H1 (cell line): ENCODE results near the gene MYH9. TPM values are rescaled to one million over a fixed set of nuclear protein-coding genes. Genes with fewer than 3 reads are reported as not detected.
A peak's percentile ranks its signal among the peaks of the same experiment; 100 is the strongest.

Source experiments
- CTCF ChIA-PET: fragments of 300-600 bp; sonication (Branson Sonifier 250); formaldehyde crosslinking; loops from one replicate; lab custom pipeline; 2021; ENCODE audit not compliant: partially characterized antibody; lab: Charles Lee
- POLR2A ChIA-PET: fragments of 300-600 bp; sonication (Branson Sonifier 250); formaldehyde crosslinking; loops from one replicate; lab custom pipeline; 2021; ENCODE audit warnings: inconsistent platforms; ENCODE audit not compliant: partially characterized antibody; lab: Charles Lee
- DNase-seq, 2 experiments: peaks; one replicate each; pipeline versions ENCODE4 v3.0.0 to v3.0.0-alpha.2; 2010 to 2022; ENCODE audit warnings: low spot score in 2 of 2, low read depth in 1 of 2, mixed read lengths in 1 of 2
- FAIRE-seq: peaks from 2 replicates; lab custom pipeline; 2011; peaks lifted over from hg19 to GRCh38; lab: Jason Lieb, UNC
- H2AFZ ChIP-seq: 2 replicates; pipeline ENCODE4 v1.8.1; 2012; ENCODE audit warnings: low read length, inconsistent platforms
- H2AK5ac ChIP-seq: 2 replicates; pipeline ENCODE4 v1.6.1; 2013; ENCODE audit warnings: low read depth, low read length
- H2BK120ac ChIP-seq: replicated peaks from 2 replicates; pipeline ENCODE3; 2013; ENCODE audit warnings: low read depth, low read length, inconsistent platforms
- H2BK12ac ChIP-seq: 2 replicates; pipeline ENCODE4 v1.6.1; 2013; ENCODE audit warnings: low read depth, low read length
- H2BK15ac ChIP-seq: 2 replicates; pipeline ENCODE4 v1.6.1; 2013; ENCODE audit warnings: low read length
- H2BK20ac ChIP-seq: 2 replicates; pipeline ENCODE4 v1.6.1; 2013; ENCODE audit warnings: low read length
- H2BK5ac ChIP-seq: 2 replicates; pipeline ENCODE4 v1.6.1; 2013; ENCODE audit warnings: low read depth, low read length
- H3K14ac ChIP-seq: 2 replicates; pipeline ENCODE4 v1.6.1; 2013; ENCODE audit warnings: inconsistent platforms; ENCODE audit not compliant: insufficient read length
- H3K18ac ChIP-seq: 2 replicates; pipeline ENCODE4 v1.6.1; 2013; ENCODE audit warnings: low read length; ENCODE audit errors: extremely low read depth
- H3K23ac ChIP-seq: 2 replicates; pipeline ENCODE4 v1.6.1; 2013; ENCODE audit warnings: inconsistent platforms; ENCODE audit not compliant: insufficient read length
- H3K23me2 ChIP-seq: 2 replicates; pipeline ENCODE4 v1.6.1; 2013; ENCODE audit warnings: low read depth, low read length
- H3K27ac ChIP-seq: 2 replicates; pipeline ENCODE4 v1.6.1; 2011; ENCODE audit warnings: low read depth, low read length, inconsistent platforms
- H3K27me3 ChIP-seq, 4 experiments: replicated peaks in 1 of 4; 1 replicate in 1 of 4; 2 replicates in 3 of 4; pipeline versions ENCODE4 v1.6.1 to v1.8.1; 2011 to 2013; ENCODE audit warnings: low read length in 3 of 4, mild to moderate bottlenecking in 3 of 4, inconsistent platforms in 2 of 4, mixed read lengths in 2 of 4, moderate library complexity in 1 of 4; ENCODE audit not compliant: control insufficient read depth in 3 of 4, insufficient read depth in 3 of 4; ENCODE audit errors: extremely low read depth in 1 of 4
- H3K36me3 ChIP-seq, 4 experiments: 2 replicates each; pipeline versions ENCODE4 v1.6.1 to v1.8.1; 2011 to 2013; ENCODE audit warnings: mild to moderate bottlenecking in 4 of 4, low read length in 3 of 4, moderate library complexity in 2 of 4, control low read depth in 1 of 4, inconsistent platforms in 1 of 4; ENCODE audit not compliant: insufficient read depth in 4 of 4, control insufficient read depth in 2 of 4
- H3K4ac ChIP-seq: replicated peaks from 2 replicates; pipeline ENCODE3; 2013; ENCODE audit warnings: low read length, low read depth, mixed read lengths, inconsistent platforms; ENCODE audit not compliant: insufficient read length
- H3K4me1 ChIP-seq, 4 experiments: replicated peaks in 1 of 4; 1 replicate in 1 of 4; 2 replicates in 3 of 4; pipeline versions ENCODE4 v1.6.1 to v1.8.1; 2011 to 2013; ENCODE audit warnings: low read length in 3 of 4, inconsistent platforms in 2 of 4, mixed read lengths in 1 of 4; ENCODE audit not compliant: insufficient read depth in 4 of 4, control insufficient read depth in 3 of 4
- H3K4me2 ChIP-seq, 2 experiments: 2 replicates each; pipeline versions ENCODE4 v1.6.1 to v1.8.1; 2011 to 2013; ENCODE audit warnings: low read depth in 2 of 2, low read length in 2 of 2, control low read depth in 1 of 2, inconsistent platforms in 1 of 2, mild to moderate bottlenecking in 1 of 2; ENCODE audit not compliant: insufficient read depth in 1 of 2
- H3K4me3 ChIP-seq, 4 experiments: fragments of 200-600, 300-600 bp in 1 of 4; sonication (generic), shearing (Covaris generic), sonication (Bioruptor Twin) in 1 of 4; 2 replicates each; pipeline versions ENCODE4 v1.5.1 to v1.8.1; 2011 to 2016; ENCODE audit warnings: low read length in 4 of 4, low read depth in 3 of 4, control low read depth in 2 of 4, inconsistent platforms in 2 of 4, mild to moderate bottlenecking in 2 of 4, mixed read lengths in 1 of 4, moderate library complexity in 1 of 4; ENCODE audit not compliant: insufficient read depth in 2 of 4; ENCODE audit errors: extremely low read depth in 1 of 4
- H3K56ac ChIP-seq: replicated peaks from 2 replicates; pipeline ENCODE3; 2013; ENCODE audit warnings: low read depth, mild to moderate bottlenecking, mixed read lengths, low read length, inconsistent platforms; ENCODE audit not compliant: insufficient read length
- H3K79me1 ChIP-seq: 2 replicates; pipeline ENCODE4 v1.6.1; 2013; ENCODE audit warnings: low read depth, low read length, control low read depth
- H3K79me2 ChIP-seq, 2 experiments: 2 replicates each; pipeline versions ENCODE4 v1.6.1 to v1.8.1; 2012 to 2013; ENCODE audit warnings: low read length in 2 of 2, mild to moderate bottlenecking in 2 of 2, inconsistent platforms in 1 of 2; ENCODE audit not compliant: insufficient read depth in 2 of 2, control insufficient read depth in 1 of 2
- H3K9ac ChIP-seq, 4 experiments: replicated peaks in 1 of 4; 1 replicate in 1 of 4; 2 replicates in 3 of 4; pipeline versions ENCODE4 v1.6.1 to v1.8.1; 2011 to 2013; ENCODE audit warnings: low read depth in 3 of 4, low read length in 3 of 4, control low read depth in 2 of 4, mild to moderate bottlenecking in 2 of 4, moderate library complexity in 2 of 4, inconsistent platforms in 1 of 4; ENCODE audit errors: extremely low read depth in 1 of 4
- H3K9me3 ChIP-seq, 2 experiments: 2 replicates each; pipeline versions ENCODE4 v1.6.1 to v1.8.1; 2012 to 2013; ENCODE audit warnings: mild to moderate bottlenecking in 2 of 2, moderate library complexity in 2 of 2, control low read depth in 1 of 2, inconsistent platforms in 1 of 2, low read depth in 1 of 2, low read length in 1 of 2, mixed read lengths in 1 of 2; ENCODE audit not compliant: insufficient read depth in 2 of 2
- H4K20me1 ChIP-seq, 2 experiments: replicated peaks in 1 of 2; 2 replicates each; pipeline versions ENCODE3 to v1.8.1; 2011 to 2013; ENCODE audit warnings: inconsistent platforms in 2 of 2, low read length in 2 of 2, mild to moderate bottlenecking in 1 of 2; ENCODE audit not compliant: insufficient read depth in 2 of 2, control insufficient read depth in 1 of 2
- H4K5ac ChIP-seq: 2 replicates; pipeline ENCODE4 v1.6.1; 2013; ENCODE audit warnings: low read length, low read depth, mixed read lengths, inconsistent platforms; ENCODE audit not compliant: insufficient read length
- H4K8ac ChIP-seq: 2 replicates; pipeline ENCODE4 v1.8.0; 2013; ENCODE audit warnings: mild to moderate bottlenecking, moderate library complexity, low read length, inconsistent platforms; ENCODE audit not compliant: insufficient read depth; ENCODE audit errors: extremely low read depth
- H4K91ac ChIP-seq: replicated peaks from 2 replicates; pipeline ENCODE3; 2013; ENCODE audit warnings: low read length, mixed read lengths, inconsistent platforms; ENCODE audit not compliant: insufficient read length
- SIRT6 ChIP-seq: IDR thresholded peaks from one replicate; pipeline ENCODE4 v1.7.1; 2012; ENCODE audit warnings: low read length, inconsistent platforms
- SP1 ChIP-seq: IDR thresholded peaks from 2 replicates; pipeline ENCODE4 v1.6.1; 2011; ENCODE audit warnings: low read depth, low read length
- WGBS, 2 experiments: shearing (Covaris generic) in 1 of 2; methylation state at CpG; one replicate each; pipeline versions ENCODE4 v1.1.6 to v1.1.7; 2013 to 2015; ENCODE audit warnings: low lambda C conversion rate in 2 of 2, mixed read lengths in 2 of 2, inconsistent platforms in 1 of 2, low coverage in 1 of 2, missing lambda C conversion rate in 1 of 2; ENCODE audit not compliant: insufficient replicate concordance in 2 of 2, insufficient coverage in 1 of 2, insufficient read length in 1 of 2; ENCODE audit errors: extremely low coverage in 1 of 2, missing lambda C conversion rate in 1 of 2; 5-methylcytosine and 5-hydroxymethylcytosine counted together
- polyA plus RNA-seq, 7 experiments: library from polyadenylated mRNA; depleted of rRNA in 3 of 7; stranded (reverse) in 5 of 7; unstranded in 2 of 7; fragments of >200 nt in 5 of 7; fragments of 200-250 nt in 2 of 7; gene quantifications; 1 replicate in 5 of 7; 2 replicates in 1 of 7; 4 replicates in 1 of 7; pipeline versions ENCODE4 v1.2.1 to v1.2.3, GENCODE V29; 2011 to 2013; ENCODE audit warnings: missing spikeins in 2 of 7, mixed read lengths in 2 of 7
- total RNA-seq: library from RNA; stranded (reverse); fragmentation: NEBNext Ultra II Directional; extraction: Animal tissue kit (Norgen Biotek cat#: 25700); gene quantifications from 2 replicates; pipeline ENCODE4 v1.2.1, GENCODE V29; 2021

The MYH9 gene
- total and polyA plus RNA-seq, 2 of the 8 experiments (the other 6 are each of a cell fraction or from before 2014, with no cell fraction given) = 24.9 to 322 TPM

DNA sequence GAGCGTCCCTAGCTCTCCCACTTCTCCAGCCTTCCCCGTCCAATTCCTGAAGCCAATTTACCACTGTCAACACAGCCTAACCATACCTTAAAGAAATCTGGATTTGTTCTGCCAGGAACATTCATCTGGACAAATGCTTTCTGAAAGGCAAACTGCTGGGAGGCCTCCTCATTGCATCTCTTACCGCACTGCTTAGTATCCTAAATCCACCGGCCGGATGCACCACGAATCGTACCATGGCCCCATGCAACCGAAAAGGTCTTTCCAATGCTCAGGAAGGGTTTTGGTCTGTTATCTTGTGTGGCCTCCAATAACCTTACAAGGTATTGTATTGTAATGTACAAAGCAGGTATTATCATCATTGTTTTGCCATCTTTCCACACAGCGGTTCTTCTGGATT is 57.6 kb downstream of the MYH9 start:
- Histone ChIP-seq H2BK12ac (peak overlapping the region; percentile 100), H4K91ac (peak overlapping the region; percentile 94), H3K14ac (no peak overlapping the region), H3K79me1 (peaks cover 13% of the 10 kb centered on the region), H3K27ac (peak overlapping the region; percentile 98), H3K4me3 (0 out of 8 replicates have a peak overlapping the region, but pooled peaks of 1 of the 4 experiments have one; percentile 4), H2BK5ac (peak overlapping the region; percentile 98), H3K4ac (no peak overlapping the region), H3K79me2 (peaks cover 0 to 86% of the 10 kb centered on the region in 2 experiments; a peak in 2 of 4 replicates), H2BK120ac (peak overlapping the region; percentile 98), H4K8ac (peak overlapping the region; percentile 96; the same call in 1 of the 2 replicates), H4K5ac (no peak overlapping the region), H4K20me1 (peaks cover 0 to 37% of the 10 kb centered on the region in 2 experiments), H3K9ac (peak overlapping the region in 3 of 4 experiments; percentile 76 to 94 (median 87); a peak in 5 of 7 replicates), H2BK15ac (no peak overlapping the region), H3K4me1 (peaks cover 9 to 41% (median 30%) of the 10 kb centered on the region in 4 experiments), H3K4me2 (peak overlapping the region in 1 of 2 experiments; percentile 76; a peak in 1 of 4 replicates), H3K56ac (no peak overlapping the region), H3K23me2 (no peaks in the 10 kb centered on the region), H3K23ac (no peak overlapping the region), H3K9me3 (no peaks in the 10 kb centered on the region), H2AK5ac (peak overlapping the region; percentile 100), H3K18ac (peak overlapping the region; percentile 57; the same call in 1 of the 2 replicates), H3K27me3 (no peaks in the 10 kb centered on the region), H2BK20ac (no peak overlapping the region), H3K36me3 (peaks cover 13 to 31% (median 22%) of the 10 kb centered on the region in 4 experiments; a peak in 7 of 8 replicates), H2AFZ (no peak overlapping the region)
- no peak for TF ChIP-seq SP1
- TF ChIP-seq SIRT6 = no peak
- FAIRE-seq (no peak), DNase-seq (no peak)
- POLR2A ChIA-PET = interaction anchor here (0.8 to 4.2 kb wide), 18 partner anchors 9 to 198 kb away, joined by 3 to 39 read pairs (median 7); partner anchors contain the start of genes EIF3D and FOXRED2
- WGBS, 2 experiments = 95% methylated on average over 9 of the region's 9 CpGs; no CpG with 5 or more reads in 1 of the 2 experiments
- CTCF ChIA-PET = interaction anchor here (3.1 to 6.7 kb wide), 2 partner anchors 141 to 156 kb away, joined by 15 to 29 read pairs; no protein-coding TSS in a partner anchor
